Activated T-helper 2 cell treated with anti-CD3 and anti-CD28 coated beads, Interferon-gamma antibody, Interleukin-2, Interleukin-4, amounts not matched to agents 10 μg/mL and 5 μg/mL and 100 μg/mL, durations not matched to agents 14 hours and 24 hours and 36 hours (primary cell): ENCODE data around the gene GOLGA6D. TPM values are rescaled to one million over a fixed set of nuclear protein-coding genes. Genes with fewer than 3 reads are reported as not detected.
"Not testable (repeated sequence)": the region's sequence is repeated elsewhere in the genome, so short reads cannot be mapped to it uniquely, and the experiment has no call there.

Experiments
- DNase-seq: peaks from one replicate; pipeline ENCODE4 v3.0.0; 2021; ENCODE audit warnings: low spot score
- H3K27ac Mint-ChIP-seq: one replicate; pipeline ENCODE4 v1.8.0; 2021; ENCODE audit warnings: mixed read lengths
- H3K27me3 Mint-ChIP-seq: one replicate; pipeline ENCODE4 v1.8.0; 2021; ENCODE audit warnings: low read depth, mixed read lengths
- H3K36me3 Mint-ChIP-seq: one replicate; pipeline ENCODE4 v1.8.0; 2021; ENCODE audit warnings: low read depth, mixed read lengths
- H3K4me1 Mint-ChIP-seq: one replicate; pipeline ENCODE4 v1.8.0; 2021; ENCODE audit warnings: low read depth, mixed read lengths
- H3K4me3 Mint-ChIP-seq: one replicate; pipeline ENCODE4 v1.8.0; 2021; ENCODE audit warnings: low read depth, mild to moderate bottlenecking, moderate library complexity, mixed read lengths
- H3K9me3 Mint-ChIP-seq: one replicate; pipeline ENCODE4 v1.8.0; 2021; ENCODE audit warnings: mixed read lengths
- intact Hi-C: fragments of 100-400 bp; cut with micrococcal nuclease; formaldehyde crosslinking; loops from one replicate; pipeline ENCODE4 v1.15.1; 2023
- total RNA-seq: library from RNA; stranded (reverse); gene quantifications from 2 replicates; pipeline ENCODE4 v1.2.3, GENCODE V29; 2022

The GOLGA6D gene
- total RNA-seq, 1 donor from 2014 or later: not detected

DNA sequence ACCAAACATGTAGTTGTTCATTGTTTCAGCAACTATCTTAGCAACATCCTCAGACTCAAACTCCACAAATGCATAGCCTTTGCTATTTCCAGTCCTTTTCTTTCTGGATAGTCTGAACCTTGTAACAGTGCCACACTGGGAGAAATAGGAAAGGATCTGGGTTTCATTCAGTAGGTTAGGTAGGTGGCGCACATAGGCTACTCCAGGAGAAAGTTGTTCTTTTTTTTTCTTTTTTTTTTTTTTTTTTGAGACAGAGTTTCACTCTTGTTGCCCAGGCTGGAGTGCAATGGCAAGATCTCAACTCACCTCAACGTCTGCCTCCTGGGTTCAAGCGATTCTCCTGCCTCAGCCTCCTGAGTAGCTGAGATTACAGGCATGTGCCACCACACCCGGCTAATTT is 30.4 kb upstream of the GOLGA6D start:
- DNase-seq, intact Hi-C loops, H3K4me3 Mint-ChIP-seq, H3K9me3 Mint-ChIP-seq, H3K36me3 Mint-ChIP-seq, H3K27ac Mint-ChIP-seq, H3K4me1 Mint-ChIP-seq: not testable (repeated sequence)
- peaks cover 21% of the 10 kb centered on the region for H3K27me3 Mint-ChIP-seq

DNA sequence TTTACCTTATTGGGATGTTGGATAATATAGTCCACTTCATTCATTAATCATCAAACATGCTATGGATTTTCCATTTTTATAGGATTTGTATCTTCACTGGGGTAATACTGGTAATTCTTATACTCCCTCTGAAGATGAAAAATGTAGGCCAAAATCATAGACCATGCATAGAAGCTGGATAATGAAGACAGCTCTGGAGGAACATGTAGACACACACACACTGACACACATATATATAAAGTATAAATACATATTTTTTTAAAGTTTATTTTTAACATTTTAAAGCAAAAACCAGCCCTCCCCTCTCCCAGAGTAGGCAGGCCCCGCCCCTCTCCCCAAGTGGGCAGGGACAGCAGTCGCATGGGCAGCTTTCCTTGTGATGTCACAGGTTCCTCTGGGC is 24.6 kb upstream of the GOLGA6D start, which contains the start of gene GOLGA6C:
GOLGA6C (plus strand) TSS at position 301 of the 400 bp plus-strand sequence. CDS start 265 bp downstream, outside the sequence.
- H3K27ac Mint-ChIP-seq, intact Hi-C loops, H3K9me3 Mint-ChIP-seq, H3K4me3 Mint-ChIP-seq, H3K27me3 Mint-ChIP-seq, H3K4me1 Mint-ChIP-seq, H3K36me3 Mint-ChIP-seq, DNase-seq: not testable (repeated sequence)

DNA sequence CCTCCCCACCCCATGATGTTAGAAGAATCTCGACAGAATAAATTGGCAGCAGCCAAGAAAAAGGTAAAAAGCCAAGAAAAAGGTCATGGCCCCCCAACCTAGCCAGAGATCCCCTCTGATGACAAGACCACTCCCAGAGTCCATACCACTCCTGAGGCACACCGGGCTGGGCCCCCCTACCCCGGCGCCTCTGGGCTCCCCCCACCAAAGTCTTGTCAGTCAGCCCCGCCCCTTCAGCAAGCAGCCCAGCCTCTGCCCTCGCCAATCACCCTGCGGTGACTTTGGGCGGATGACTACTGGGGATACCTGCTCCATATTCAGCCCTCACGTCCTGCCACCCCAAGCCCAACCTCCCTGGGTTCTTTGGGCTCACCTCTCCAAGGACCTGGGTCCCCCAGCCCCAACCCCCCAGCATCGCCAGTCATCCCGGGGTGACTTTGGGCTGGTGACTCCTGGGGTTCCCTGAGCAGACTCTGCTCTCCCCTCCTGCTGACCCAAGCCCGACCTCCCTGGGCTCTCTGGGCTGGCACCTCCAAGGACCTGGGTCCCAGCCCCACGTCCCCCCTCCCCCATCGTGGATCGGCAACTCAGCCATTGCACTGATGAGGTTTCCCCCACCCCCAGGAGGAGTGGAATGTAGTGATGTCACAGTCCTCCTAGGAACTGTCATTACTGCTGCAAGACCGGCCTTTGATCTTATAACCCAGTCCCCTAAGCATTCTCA is 23.9 kb upstream of the GOLGA6D start:
- H3K27me3 Mint-ChIP-seq, H3K9me3 Mint-ChIP-seq, H3K4me1 Mint-ChIP-seq, H3K4me3 Mint-ChIP-seq, H3K36me3 Mint-ChIP-seq, intact Hi-C loops, DNase-seq, H3K27ac Mint-ChIP-seq: not testable (repeated sequence)

DNA sequence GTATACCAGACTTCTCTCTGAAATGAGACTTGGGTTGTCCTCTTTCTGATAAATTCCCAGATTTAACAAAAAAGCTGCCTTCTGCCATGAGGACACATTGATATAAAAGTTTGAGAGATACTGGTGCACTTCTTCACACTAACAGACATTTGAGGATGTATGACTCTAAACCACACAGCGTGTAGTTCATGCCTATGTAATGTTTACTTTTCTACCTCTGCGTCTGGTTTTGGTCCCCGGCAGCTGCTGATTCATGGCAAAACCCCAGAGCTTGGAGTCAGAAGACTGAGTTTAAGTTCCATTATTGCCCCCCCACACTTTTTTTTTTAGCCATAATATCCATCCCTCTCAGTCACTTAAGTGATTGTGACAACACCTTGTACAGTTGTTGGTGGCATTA is 22.8 kb upstream of the GOLGA6D start:
- H3K9me3 Mint-ChIP-seq, intact Hi-C loops, H3K4me3 Mint-ChIP-seq, DNase-seq, H3K4me1 Mint-ChIP-seq, H3K36me3 Mint-ChIP-seq, H3K27ac Mint-ChIP-seq, H3K27me3 Mint-ChIP-seq: not testable (repeated sequence)

DNA sequence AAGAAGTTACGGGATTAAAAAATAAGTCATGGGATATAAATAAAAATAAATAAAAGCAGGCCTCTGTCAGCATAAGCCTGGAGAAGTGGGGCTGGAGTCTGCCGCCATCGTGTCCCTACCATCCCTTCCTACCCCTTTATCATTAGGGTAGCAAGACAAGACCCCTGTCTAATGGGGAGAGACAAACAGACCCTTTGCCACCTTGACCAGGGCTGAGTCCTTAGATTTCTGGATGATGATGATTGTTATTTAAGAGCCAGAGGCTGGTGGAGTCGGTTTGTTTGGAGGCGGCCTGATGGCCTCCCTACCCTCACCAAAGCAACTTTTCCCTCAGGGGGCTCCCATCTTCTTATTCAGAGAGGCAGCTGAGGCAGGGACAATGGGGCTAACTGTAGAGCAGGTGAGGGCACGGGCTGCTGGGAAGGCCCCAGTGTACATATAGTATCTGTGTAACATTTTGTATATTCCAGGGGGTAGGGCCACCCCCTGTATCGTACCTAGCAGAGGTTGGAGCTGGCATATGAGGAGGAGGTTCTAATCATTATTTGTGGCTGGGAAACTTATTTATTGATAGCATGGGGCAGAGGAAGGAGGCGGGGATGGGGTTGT is 8.8 kb upstream of the GOLGA6D start:
- H3K27me3 Mint-ChIP-seq, H3K9me3 Mint-ChIP-seq, H3K36me3 Mint-ChIP-seq, H3K27ac Mint-ChIP-seq, H3K4me1 Mint-ChIP-seq, intact Hi-C loops, H3K4me3 Mint-ChIP-seq, DNase-seq: not testable (repeated sequence)

DNA sequence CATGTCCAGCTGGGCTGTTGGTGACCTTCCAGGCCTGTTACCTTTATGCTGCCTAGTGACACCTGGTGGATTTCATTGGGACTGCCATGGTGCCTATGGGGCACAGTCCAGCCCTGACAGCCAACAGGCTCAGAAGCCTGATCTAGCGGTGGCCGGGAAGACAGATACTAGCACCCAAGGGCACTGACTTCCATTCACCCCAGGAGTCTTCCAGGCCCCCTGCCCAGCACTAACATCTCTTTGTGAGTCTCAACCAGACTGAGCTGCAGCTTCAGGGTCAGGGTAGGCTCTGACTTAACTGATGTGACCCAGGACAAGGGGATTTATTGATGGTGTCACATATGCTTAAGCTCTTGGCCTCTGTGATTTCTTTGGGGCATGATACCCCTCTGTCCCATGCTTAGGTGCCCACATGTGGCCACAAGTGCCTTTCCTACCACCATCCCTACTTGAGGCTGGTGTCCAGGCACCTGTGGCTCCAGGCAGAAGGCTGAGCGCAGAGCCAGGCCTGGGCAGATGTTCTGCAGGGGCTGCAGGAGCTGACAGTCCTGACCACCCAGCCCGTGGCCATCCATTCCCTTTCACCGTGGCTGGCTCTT is 8.0 kb upstream of the GOLGA6D start:
- DNase-seq: peak; percentile 76
- intact Hi-C loops, H3K36me3 Mint-ChIP-seq, H3K4me3 Mint-ChIP-seq, H3K4me1 Mint-ChIP-seq, H3K27ac Mint-ChIP-seq, H3K27me3 Mint-ChIP-seq, H3K9me3 Mint-ChIP-seq: not testable (repeated sequence)

DNA sequence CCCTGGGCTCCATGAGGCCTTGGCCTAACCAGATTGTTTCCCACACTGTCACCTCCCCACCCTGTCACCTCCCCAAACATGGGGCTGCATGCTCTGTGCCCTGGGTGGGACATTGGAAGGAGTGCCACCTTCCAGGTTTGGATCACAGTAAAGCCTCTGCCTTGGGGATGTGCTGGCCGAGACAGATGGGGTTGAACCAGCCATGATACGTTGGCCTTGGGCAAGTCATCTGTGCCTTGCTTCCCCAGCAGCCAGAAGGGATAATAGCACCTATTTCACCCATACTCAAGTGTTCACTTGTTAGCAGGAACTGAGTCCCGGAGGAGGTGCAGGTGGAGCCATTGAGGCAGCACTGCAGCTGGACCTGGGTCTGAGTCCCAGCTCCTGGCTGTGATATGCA is 7.0 kb upstream of the GOLGA6D start:
- H3K9me3 Mint-ChIP-seq, intact Hi-C loops, H3K4me3 Mint-ChIP-seq, H3K4me1 Mint-ChIP-seq, H3K36me3 Mint-ChIP-seq, H3K27ac Mint-ChIP-seq, DNase-seq, H3K27me3 Mint-ChIP-seq: not testable (repeated sequence)

DNA sequence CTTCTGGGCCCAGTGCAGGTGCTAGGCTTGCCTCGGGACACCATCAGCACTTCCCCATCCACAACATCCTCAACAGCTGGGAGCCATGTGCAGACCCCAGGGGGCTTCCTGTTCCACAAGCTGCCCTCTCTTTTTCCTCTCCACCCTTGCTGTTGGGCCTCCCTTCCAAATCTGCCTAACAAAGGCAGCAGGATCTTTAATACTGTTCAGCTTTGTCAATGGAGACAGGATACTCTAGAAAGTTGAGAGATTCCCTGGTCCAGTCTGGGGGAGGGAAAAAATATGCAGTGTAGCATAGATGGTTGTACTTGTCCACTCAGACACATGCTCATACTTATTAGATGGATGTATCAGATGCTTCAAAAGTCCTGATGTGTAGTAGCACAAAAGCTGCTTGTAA is 4.1 kb upstream of the GOLGA6D start:
- H3K9me3 Mint-ChIP-seq, DNase-seq, intact Hi-C loops, H3K4me1 Mint-ChIP-seq, H3K27me3 Mint-ChIP-seq, H3K27ac Mint-ChIP-seq, H3K4me3 Mint-ChIP-seq, H3K36me3 Mint-ChIP-seq: not testable (repeated sequence)

DNA sequence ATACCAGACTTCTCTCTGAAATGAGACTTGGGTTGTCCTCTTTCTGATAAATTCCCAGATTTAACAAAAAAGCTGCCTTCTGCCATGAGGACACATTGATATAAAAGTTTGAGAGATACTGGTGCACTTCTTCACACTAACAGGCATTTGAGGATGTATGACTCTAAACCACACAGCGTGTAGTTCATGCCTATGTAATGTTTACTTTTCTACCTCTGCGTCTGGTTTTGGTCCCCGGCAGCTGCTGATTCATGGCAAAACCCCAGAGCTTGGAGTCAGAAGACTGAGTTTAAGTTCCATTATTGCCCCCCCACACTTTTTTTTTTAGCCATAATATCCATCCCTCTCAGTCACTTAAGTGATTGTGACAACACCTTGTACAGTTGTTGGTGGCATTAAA is 1.5 kb downstream of the GOLGA6D start:
- H3K27me3 Mint-ChIP-seq, H3K9me3 Mint-ChIP-seq, H3K27ac Mint-ChIP-seq, H3K4me3 Mint-ChIP-seq, H3K36me3 Mint-ChIP-seq, H3K4me1 Mint-ChIP-seq, intact Hi-C loops, DNase-seq: not testable (repeated sequence)

DNA sequence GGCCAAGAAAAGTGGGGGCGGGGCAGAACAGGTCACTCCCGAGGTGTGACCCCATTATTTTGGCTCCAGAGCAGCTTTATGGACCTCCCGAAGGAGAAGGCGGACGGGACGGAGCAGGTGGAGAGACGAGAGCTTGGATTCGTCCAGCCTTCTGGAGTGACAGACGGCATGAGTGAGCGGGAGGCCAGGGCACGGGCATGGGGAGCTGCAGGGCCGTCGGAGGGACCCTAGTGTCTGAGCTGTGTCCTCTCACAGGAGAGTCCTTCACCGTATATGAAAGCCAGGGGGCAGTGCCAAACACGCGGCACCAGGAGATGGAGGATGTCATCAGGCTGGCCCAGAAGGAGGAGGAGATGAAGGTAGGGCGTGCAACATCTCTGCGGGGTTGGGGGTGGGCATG is 11.0 kb downstream of the GOLGA6D start:
- H3K4me3 Mint-ChIP-seq, H3K27ac Mint-ChIP-seq, H3K36me3 Mint-ChIP-seq, intact Hi-C loops, H3K9me3 Mint-ChIP-seq, DNase-seq, H3K27me3 Mint-ChIP-seq, H3K4me1 Mint-ChIP-seq: not testable (repeated sequence)

DNA sequence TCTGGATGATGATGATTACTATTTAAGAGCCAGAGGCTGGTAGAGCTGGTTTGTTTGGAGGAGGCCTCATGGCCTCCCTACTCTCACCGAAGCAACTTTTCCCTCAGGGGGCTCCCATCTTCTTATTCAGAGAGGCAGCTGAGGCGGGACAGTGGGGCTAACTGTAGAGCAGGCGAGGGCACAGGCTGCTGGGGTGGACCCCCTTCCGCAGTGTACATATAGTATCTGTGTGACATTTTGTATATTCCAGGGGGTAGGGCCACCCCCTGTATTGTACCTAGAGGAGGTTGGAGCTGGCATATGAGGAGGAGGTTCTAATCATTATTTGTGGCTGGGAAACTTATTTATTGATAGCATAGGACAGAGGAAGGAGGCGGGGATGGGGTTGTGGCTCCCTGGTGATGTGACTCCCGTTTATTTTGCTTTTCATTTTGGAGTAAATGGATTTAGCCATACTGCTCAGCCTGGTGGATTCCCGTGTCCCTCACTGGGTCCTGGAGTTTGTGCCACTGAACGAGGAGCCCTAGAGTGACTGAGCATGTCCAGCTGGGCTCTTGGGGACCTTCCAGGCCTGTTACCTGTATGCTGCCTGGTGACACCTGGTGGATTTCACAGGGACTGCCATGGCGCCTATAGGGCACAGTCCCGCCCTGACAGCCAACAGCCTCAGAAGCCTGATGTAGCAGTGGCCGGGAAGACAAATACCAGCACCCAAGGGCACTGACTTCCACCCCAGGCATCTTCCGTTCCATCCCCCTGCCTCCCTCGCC is 16.1 kb downstream of the GOLGA6D start:
- DNase-seq, H3K36me3 Mint-ChIP-seq, H3K4me3 Mint-ChIP-seq, H3K9me3 Mint-ChIP-seq, H3K27ac Mint-ChIP-seq, H3K4me1 Mint-ChIP-seq, intact Hi-C loops: not testable (repeated sequence)
- peaks cover 10% of the 10 kb centered on the region for H3K27me3 Mint-ChIP-seq

DNA sequence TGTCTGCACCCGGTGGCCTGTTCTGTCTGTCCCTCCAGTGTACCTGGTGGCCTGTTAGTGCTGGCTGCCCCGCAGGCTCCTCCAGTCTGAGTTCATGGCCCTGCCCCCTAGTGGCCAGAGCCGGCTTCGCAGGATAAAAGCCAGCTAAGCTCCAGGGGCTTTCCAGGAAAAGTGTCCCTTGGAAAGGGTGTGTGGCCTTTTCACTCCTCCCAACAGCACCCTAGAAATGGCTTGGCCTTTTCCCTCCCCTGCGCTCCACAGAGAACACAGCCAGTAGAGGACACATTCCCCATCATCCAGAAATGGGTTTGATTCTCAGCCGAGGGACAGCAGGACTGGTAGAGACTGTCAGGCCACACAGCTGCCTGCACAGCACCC is 16.7 kb downstream of the GOLGA6D start:
- H3K4me1 Mint-ChIP-seq, H3K4me3 Mint-ChIP-seq, H3K36me3 Mint-ChIP-seq, H3K9me3 Mint-ChIP-seq, H3K27ac Mint-ChIP-seq, intact Hi-C loops: not testable (repeated sequence)
- H3K27me3 Mint-ChIP-seq: peaks cover 16% of the 10 kb centered on the region
- DNase-seq: peak; percentile 49

DNA sequence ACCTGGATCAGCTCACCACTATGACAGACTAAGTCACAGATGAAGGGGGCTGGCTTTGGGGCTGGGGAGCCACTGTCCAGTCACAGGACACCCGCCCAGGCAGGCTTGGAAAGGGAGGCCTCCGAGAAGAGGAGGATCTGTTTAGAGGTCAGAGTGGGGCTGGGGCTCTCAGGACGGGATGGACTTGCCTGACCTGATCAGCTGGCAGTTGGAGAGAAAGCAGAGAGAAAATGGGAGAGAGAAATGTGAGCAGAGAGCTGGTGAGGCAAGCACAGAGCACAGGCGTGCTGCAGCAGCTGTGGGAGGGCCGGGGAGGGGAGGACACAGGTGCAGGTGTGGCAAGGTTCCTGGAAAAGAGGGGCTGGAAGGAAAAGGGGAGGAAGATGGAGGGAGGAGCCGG is 17.4 kb downstream of the GOLGA6D start:
- H3K9me3 Mint-ChIP-seq, H3K4me1 Mint-ChIP-seq, DNase-seq, H3K4me3 Mint-ChIP-seq, H3K36me3 Mint-ChIP-seq, H3K27ac Mint-ChIP-seq, intact Hi-C loops: not testable (repeated sequence)
- H3K27me3 Mint-ChIP-seq: peaks cover 22% of the 10 kb centered on the region
